Activated CD4-positive, alpha-beta T cell treated with anti-CD3 and anti-CD28 coated beads, Interleukin-2, amount 50 U/mL, for 1 hour (primary cell): ENCODE measurements around the gene EID2B.

Experiments used
- DNase-seq: peaks from one replicate; pipeline ENCODE4 v3.0.0-alpha.2; 2020

EID2B gene

GRCh38 chr19:39525205-39525604, 7.4 kb downstream of the EID2B start:
- DNase-seq, result no peak

- no peak for DNase-seq
These were observed 8.2 kb downstream of the EID2B start for GRCh38 chr19:39524495-39524894.

- DNase-seq, result no peak
These were observed 11.8 kb downstream of the EID2B start for GRCh38 chr19:39520541-39521484.

GRCh38 chr19:39518975-39519374, 13.7 kb downstream of the EID2B start:
- no peak for DNase-seq

GRCh38 chr19:39518458-39518857, 14.2 kb downstream of the EID2B start:
- no peak for DNase-seq

GRCh38 chr19:39517432-39517831, 15.2 kb downstream of the EID2B start:
- DNase-seq, result no peak

- no peak for DNase-seq
These were observed 16.4 kb downstream of the EID2B start for GRCh38 chr19:39516270-39516669.

GRCh38 chr19:39515551-39516191, 17.0 kb downstream of the EID2B start:
- peak; percentile 10 for DNase-seq

- DNase-seq, result peak; percentile 21
These were observed 17.7 kb downstream of the EID2B start, which contains the start of gene SELENOV for GRCh38 chr19:39514840-39515550. SELENOV (plus strand) TSS chr19:39515139; CDS start chr19:39515213, 74 bp downstream.

GRCh38 chr19:39512988-39513387, 19.7 kb downstream of the EID2B start:
- DNase-seq, result no peak

GRCh38 chr19:39509233-39509632, 23.4 kb downstream of the EID2B start:
- DNase-seq, result no peak

- DNase-seq, result no peak
These were observed 24.0 kb downstream of the EID2B start for GRCh38 chr19:39508629-39509028.

- DNase-seq, result no peak
These were observed 24.8 kb downstream of the EID2B start for GRCh38 chr19:39507715-39508364.

- DNase-seq, result peak; percentile 25
These were observed 25.5 kb downstream of the EID2B start for GRCh38 chr19:39506944-39507714.

GRCh38 chr19:39506598-39506943, 26.1 kb downstream of the EID2B start:
- DNase-seq, result no peak

- peak; percentile 72 for DNase-seq
These were observed 29.8 kb downstream of the EID2B start for GRCh38 chr19:39502640-39503417.

GRCh38 chr19:39501340-39501739, 31.3 kb downstream of the EID2B start:
- no peak for DNase-seq

GRCh38 chr19:39500543-39500942, 32.1 kb downstream of the EID2B start:
- no peak for DNase-seq

- DNase-seq, result no peak
These were observed 32.7 kb downstream of the EID2B start for GRCh38 chr19:39499932-39500331.

- no peak for DNase-seq
These were observed 33.6 kb downstream of the EID2B start, which contains the start of gene DLL3 for GRCh38 chr19:39498798-39499642. DLL3 (plus strand) TSS chr19:39498947; CDS start chr19:39498975, 28 bp downstream.
